OCI-LY1 (cell line): ENCODE data around the gene PTPRG.

Experiments
- H2AFZ ChIP-seq: fragments of 200-600 bp; sonication (generic), shearing (Covaris generic); 2 replicates; pipeline ENCODE4 v1.6.0; 2014; ENCODE audit warnings: antibody characterized with exemption, mild to moderate bottlenecking, low read length
- H3F3A ChIP-seq: fragments of 200-600 bp; sonication (generic), shearing (Covaris generic); 2 replicates; pipeline ENCODE4 v1.6.0; 2014; ENCODE audit warnings: mild to moderate bottlenecking, antibody characterized with exemption, low read length, moderate library complexity; ENCODE audit not compliant: insufficient read depth
- H3K27ac ChIP-seq: fragments of 200-600 bp; sonication (generic); 2 replicates; pipeline ENCODE4 v1.5.1; 2014; ENCODE audit warnings: low read length, mixed run types, mild to moderate bottlenecking, low read depth; ENCODE audit not compliant: poor library complexity, severe bottlenecking
- H3K27me3 ChIP-seq: fragments of 200-600 bp; sonication (generic); 2 replicates; pipeline ENCODE4 v1.6.0; 2014; ENCODE audit warnings: antibody characterized with exemption, mild to moderate bottlenecking, low read length, moderate library complexity; ENCODE audit not compliant: insufficient read depth
- H3K36me3 ChIP-seq: fragments of 200-600 bp; sonication (generic); 2 replicates; pipeline ENCODE4 v1.6.1; 2014; ENCODE audit warnings: mild to moderate bottlenecking, antibody characterized with exemption, low read length, moderate library complexity, mixed read lengths; ENCODE audit not compliant: insufficient read depth
- H3K4me1 ChIP-seq: fragments of 200-600 bp; sonication (generic); 2 replicates; pipeline ENCODE4 v1.5.1; 2014; ENCODE audit warnings: mild to moderate bottlenecking, low read length, moderate library complexity; ENCODE audit not compliant: insufficient read depth, severe bottlenecking
- H3K4me2 ChIP-seq: fragments of 200-600 bp; sonication (generic), shearing (Covaris generic); 2 replicates; pipeline ENCODE4 v1.6.1; 2014; ENCODE audit warnings: low read length
- H3K4me3 ChIP-seq: fragments of 200-600 bp; sonication (generic); 2 replicates; pipeline ENCODE4 v1.5.1; 2014; ENCODE audit warnings: low read length, low read depth, mild to moderate bottlenecking, mixed read lengths; ENCODE audit not compliant: poor library complexity, severe bottlenecking
- H3K79me2 ChIP-seq: fragments of 200-600 bp; shearing (Covaris generic); 2 replicates; pipeline ENCODE4 v1.6.1; 2016; ENCODE audit warnings: mixed run types, low read length, mixed read lengths; ENCODE audit not compliant: insufficient read depth
- H3K9ac ChIP-seq: fragments of 200-600 bp; sonication (generic), shearing (Covaris generic); 2 replicates; pipeline ENCODE4 v1.6.1; 2014; ENCODE audit warnings: mild to moderate bottlenecking, low read length, mixed read lengths
- H3K9me2 ChIP-seq: fragments of 200-600 bp; sonication (generic), shearing (Covaris generic); 2 replicates; pipeline ENCODE4 v1.6.1; 2014; ENCODE audit warnings: low read depth, mild to moderate bottlenecking, low read length, mixed read lengths
- H3K9me3 ChIP-seq: fragments of 200-600 bp; shearing (Covaris generic); 2 replicates; pipeline ENCODE4 v1.6.1; 2014; ENCODE audit warnings: low read length, mixed read lengths
- H4K20me1 ChIP-seq: fragments of 200-600 bp; sonication (generic), shearing (Covaris generic); 2 replicates; pipeline ENCODE4 v1.6.0; 2016; ENCODE audit warnings: mild to moderate bottlenecking, low read length; ENCODE audit not compliant: insufficient read depth
- EZH2 ChIP-seq: fragments of 200-600 bp; sonication (generic), shearing (Covaris generic); IDR thresholded peaks from 2 replicates; pipeline ENCODE4 v1.8.0; 2017; ENCODE audit warnings: borderline replicate concordance, mixed run types, mild to moderate bottlenecking, antibody characterized with exemption, low read length, moderate library complexity, mixed read lengths
- TF ChIP-seq, protein P1 (sequence below): fragments of 200-600 bp; sonication (generic), shearing (Covaris generic); IDR thresholded peaks from 2 replicates; pipeline ENCODE4 v1.5.1; 2017; ENCODE audit warnings: mild to moderate bottlenecking, antibody characterized with exemption, low read length, moderate library complexity, mixed read lengths

PTPRG gene

DNA sequence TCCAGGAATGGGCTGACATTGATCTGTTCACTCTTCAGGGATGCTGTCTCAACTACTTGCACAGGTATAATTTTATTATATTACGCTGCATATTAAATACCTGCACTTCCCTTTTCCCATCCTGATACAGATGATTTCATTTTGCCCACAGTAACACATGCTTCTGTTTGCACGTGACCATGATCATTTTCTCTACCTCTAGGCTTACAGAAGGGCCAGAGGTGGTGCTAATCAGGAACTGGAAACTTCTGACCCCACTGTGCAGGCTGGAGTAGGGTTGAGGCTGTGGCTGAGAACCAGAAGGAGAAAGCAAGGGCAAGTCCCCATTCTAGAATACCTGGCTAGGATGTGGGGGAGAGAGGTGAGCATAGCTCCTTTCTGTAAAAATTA, 304.8 kb downstream of the PTPRG start:
- Histone ChIP-seq H3K27me3 (no peaks in the 10 kb centered on the region; the same call in 1 of the 2 replicates), H3K9me2 (no peaks in the 10 kb centered on the region), H3K9me3 (no peaks in the 10 kb centered on the region), H3K9ac (no peak overlapping the region), H3K27ac (no peak overlapping the region), H4K20me1 (no peaks in the 10 kb centered on the region), H3K4me1 (no peaks in the 10 kb centered on the region), H3F3A (no peaks in the 10 kb centered on the region), H2AFZ (no peak overlapping the region), H3K79me2 (no peaks in the 10 kb centered on the region), H3K4me2 (no peak overlapping the region), H3K36me3 (no peaks in the 10 kb centered on the region), H3K4me3 (no peak overlapping the region)
- TF ChIP-seq EZH2, result no peak
- TF ChIP-seq, protein P1, sequence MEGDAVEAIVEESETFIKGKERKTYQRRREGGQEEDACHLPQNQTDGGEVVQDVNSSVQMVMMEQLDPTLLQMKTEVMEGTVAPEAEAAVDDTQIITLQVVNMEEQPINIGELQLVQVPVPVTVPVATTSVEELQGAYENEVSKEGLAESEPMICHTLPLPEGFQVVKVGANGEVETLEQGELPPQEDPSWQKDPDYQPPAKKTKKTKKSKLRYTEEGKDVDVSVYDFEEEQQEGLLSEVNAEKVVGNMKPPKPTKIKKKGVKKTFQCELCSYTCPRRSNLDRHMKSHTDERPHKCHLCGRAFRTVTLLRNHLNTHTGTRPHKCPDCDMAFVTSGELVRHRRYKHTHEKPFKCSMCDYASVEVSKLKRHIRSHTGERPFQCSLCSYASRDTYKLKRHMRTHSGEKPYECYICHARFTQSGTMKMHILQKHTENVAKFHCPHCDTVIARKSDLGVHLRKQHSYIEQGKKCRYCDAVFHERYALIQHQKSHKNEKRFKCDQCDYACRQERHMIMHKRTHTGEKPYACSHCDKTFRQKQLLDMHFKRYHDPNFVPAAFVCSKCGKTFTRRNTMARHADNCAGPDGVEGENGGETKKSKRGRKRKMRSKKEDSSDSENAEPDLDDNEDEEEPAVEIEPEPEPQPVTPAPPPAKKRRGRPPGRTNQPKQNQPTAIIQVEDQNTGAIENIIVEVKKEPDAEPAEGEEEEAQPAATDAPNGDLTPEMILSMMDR, result no peak

GRCh38 chr3:61866961-61867461, 305.6 kb downstream of the PTPRG start:
- no peaks in the 10 kb centered on the region; the same call in 1 of the 2 replicates for H3K27me3 ChIP-seq
- H3K4me3 ChIP-seq, result no peak overlapping the region
- no peaks in the 10 kb centered on the region for H3K79me2 ChIP-seq
- H3K4me1 ChIP-seq, result no peaks in the 10 kb centered on the region
- no peaks in the 10 kb centered on the region for H3K36me3 ChIP-seq
- H3K4me2 ChIP-seq, result no peak overlapping the region
- TF ChIP-seq EZH2, result no peak
- TF ChIP-seq, protein P1, result no peak
- H2AFZ ChIP-seq, result no peak overlapping the region
- H4K20me1 ChIP-seq, result no peaks in the 10 kb centered on the region
- no peak overlapping the region for H3K9ac ChIP-seq
- no peaks in the 10 kb centered on the region for H3F3A ChIP-seq
- H3K9me2 ChIP-seq, result no peaks in the 10 kb centered on the region
- no peak overlapping the region for H3K27ac ChIP-seq
- no peaks in the 10 kb centered on the region for H3K9me3 ChIP-seq

- H3K9me3 ChIP-seq, result no peaks in the 10 kb centered on the region
- H3K79me2 ChIP-seq, result no peaks in the 10 kb centered on the region
- H3K27me3 ChIP-seq, result no peaks in the 10 kb centered on the region; the same call in 1 of the 2 replicates
- no peaks in the 10 kb centered on the region for H4K20me1 ChIP-seq
- no peaks in the 10 kb centered on the region for H3K4me1 ChIP-seq
- H3K36me3 ChIP-seq, result no peaks in the 10 kb centered on the region
- no peaks in the 10 kb centered on the region for H3K9me2 ChIP-seq
- H3K9ac ChIP-seq, result no peak overlapping the region
- no peak overlapping the region for H3K27ac ChIP-seq
- H3K4me3 ChIP-seq, result no peak overlapping the region
- H2AFZ ChIP-seq, result no peak overlapping the region
- TF ChIP-seq, protein P1, result no peak
- TF ChIP-seq EZH2, result no peak
- H3F3A ChIP-seq, result no peaks in the 10 kb centered on the region
- no peak overlapping the region for H3K4me2 ChIP-seq
Measured at GRCh38 chr3:61868499-61868898, 307.1 kb downstream of the PTPRG start.
